Fibroblast of lung (primary cell): ENCODE measurements around the gene PLEKHJ1. TPM values are rescaled to one million over a fixed set of nuclear protein-coding genes. Genes with fewer than 3 reads are reported as not detected.

Experiments used
- DNase-seq, 2 donors: peaks; one replicate each; pipeline versions ENCODE4 v3.0.0 to v3.0.0-alpha.2; 2010; ENCODE audit warnings: low read depth in 2 of 2
- H2AFZ ChIP-seq: 2 replicates; pipeline ENCODE4 v1.5.1; 2012; ENCODE audit warnings: low read length, control low read depth, inconsistent platforms
- H3K27ac ChIP-seq: 2 replicates; pipeline ENCODE4 v1.5.1; 2011; ENCODE audit warnings: low read length, control low read depth; ENCODE audit not compliant: insufficient read depth
- H3K27me3 ChIP-seq: 2 replicates; pipeline ENCODE4 v1.5.1; 2011; ENCODE audit warnings: mild to moderate bottlenecking, low read length; ENCODE audit not compliant: control insufficient read depth, insufficient read depth
- H3K36me3 ChIP-seq: 2 replicates; pipeline ENCODE4 v1.5.1; 2011; ENCODE audit warnings: low read length; ENCODE audit not compliant: control insufficient read depth, insufficient read depth
- H3K4me1 ChIP-seq: 2 replicates; pipeline ENCODE4 v1.5.1; 2011; ENCODE audit warnings: low read length; ENCODE audit not compliant: control insufficient read depth, insufficient read depth; ENCODE audit errors: extremely low read depth
- H3K4me2 ChIP-seq: 2 replicates; pipeline ENCODE4 v1.5.1; 2011; ENCODE audit warnings: low read length, control low read depth; ENCODE audit not compliant: insufficient read depth; ENCODE audit errors: extremely low read depth
- H3K4me3 ChIP-seq, 4 experiments: fragments of 200-600 bp in 1 of 4; sonication (generic) in 1 of 4; replicated peaks in 1 of 4; 2 replicates each; pipeline ENCODE4 v1.5.1; 2011 to 2016; ENCODE audit warnings: low read length in 4 of 4, low read depth in 3 of 4, mild to moderate bottlenecking in 3 of 4, control low read depth in 2 of 4, inconsistent platforms in 1 of 4, mixed read lengths in 1 of 4; ENCODE audit not compliant: insufficient read depth in 1 of 4; ENCODE audit errors: control extremely low read depth in 1 of 4
- H3K79me2 ChIP-seq: 2 replicates; pipeline ENCODE4 v1.5.1; 2012; ENCODE audit warnings: mild to moderate bottlenecking, low read length, inconsistent platforms; ENCODE audit not compliant: control insufficient read depth, insufficient read depth
- H3K9ac ChIP-seq: 2 replicates; pipeline ENCODE4 v1.5.1; 2011; ENCODE audit warnings: mild to moderate bottlenecking, low read length, control low read depth; ENCODE audit not compliant: insufficient read depth
- H3K9me3 ChIP-seq: 2 replicates; pipeline ENCODE4 v1.5.1; 2012; ENCODE audit warnings: low read depth, low read length; ENCODE audit not compliant: control insufficient read depth, insufficient read depth
- H4K20me1 ChIP-seq: 2 replicates; pipeline ENCODE4 v1.5.1; 2011; ENCODE audit warnings: low read length; ENCODE audit not compliant: control insufficient read depth, insufficient read depth; ENCODE audit errors: extremely low read depth
- EZH2 ChIP-seq: IDR thresholded peaks from 2 replicates; pipeline ENCODE4 v1.5.1; 2012; ENCODE audit warnings: low read length, control low read depth, mild to moderate bottlenecking; ENCODE audit errors: missing control alignments
- polyA minus RNA-seq: library from RNA; depleted of rRNA, polyadenylated mRNA; stranded (reverse); fragments of >200 nt; gene quantifications from 2 replicates; pipeline ENCODE4 v1.2.3, GENCODE V29; 2011; ENCODE audit warnings: low replicate concordance
- polyA plus RNA-seq, 2 donors: library from polyadenylated mRNA; depleted of rRNA in 1 of 2; stranded (reverse) in 1 of 2; unstranded in 1 of 2; fragments of >200 nt; gene quantifications; 2 replicates each; pipeline ENCODE4 v1.2.1, GENCODE V29; 2011 to 2012; ENCODE audit warnings: missing spikeins in 1 of 2
- total RNA-seq: library from RNA; depleted of rRNA; stranded (reverse); fragments of >200 nt; gene quantifications from 2 replicates; pipeline ENCODE4 v1.2.1, GENCODE V29; 2014
- TF ChIP-seq, protein P1 (sequence below), 2 donors: IDR thresholded peaks in 1 of 2; conservative IDR thresholded peaks in 1 of 2; 1 replicate in 1 of 2; 2 replicates in 1 of 2; pipeline ENCODE4 v1.5.1; 2011 to 2012; ENCODE audit warnings: low read length in 2 of 2, control low read depth in 1 of 2, inconsistent platforms in 1 of 2, low read depth in 1 of 2, mild to moderate bottlenecking in 1 of 2

PLEKHJ1 gene, protein sequence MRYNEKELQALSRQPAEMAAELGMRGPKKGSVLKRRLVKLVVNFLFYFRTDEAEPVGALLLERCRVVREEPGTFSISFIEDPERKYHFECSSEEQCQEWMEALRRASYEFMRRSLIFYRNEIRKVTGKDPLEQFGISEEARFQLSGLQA
- 46.0 and 61.3 TPM in 2 replicates for total RNA-seq
- 34.9 and 41.3 TPM in 2 replicates for polyA plus RNA-seq
- polyA plus RNA-seq (2012), result 45.7 and 63.1 TPM in 2 replicates
- 54.4 and 130 TPM in 2 replicates for polyA minus RNA-seq

DNA sequence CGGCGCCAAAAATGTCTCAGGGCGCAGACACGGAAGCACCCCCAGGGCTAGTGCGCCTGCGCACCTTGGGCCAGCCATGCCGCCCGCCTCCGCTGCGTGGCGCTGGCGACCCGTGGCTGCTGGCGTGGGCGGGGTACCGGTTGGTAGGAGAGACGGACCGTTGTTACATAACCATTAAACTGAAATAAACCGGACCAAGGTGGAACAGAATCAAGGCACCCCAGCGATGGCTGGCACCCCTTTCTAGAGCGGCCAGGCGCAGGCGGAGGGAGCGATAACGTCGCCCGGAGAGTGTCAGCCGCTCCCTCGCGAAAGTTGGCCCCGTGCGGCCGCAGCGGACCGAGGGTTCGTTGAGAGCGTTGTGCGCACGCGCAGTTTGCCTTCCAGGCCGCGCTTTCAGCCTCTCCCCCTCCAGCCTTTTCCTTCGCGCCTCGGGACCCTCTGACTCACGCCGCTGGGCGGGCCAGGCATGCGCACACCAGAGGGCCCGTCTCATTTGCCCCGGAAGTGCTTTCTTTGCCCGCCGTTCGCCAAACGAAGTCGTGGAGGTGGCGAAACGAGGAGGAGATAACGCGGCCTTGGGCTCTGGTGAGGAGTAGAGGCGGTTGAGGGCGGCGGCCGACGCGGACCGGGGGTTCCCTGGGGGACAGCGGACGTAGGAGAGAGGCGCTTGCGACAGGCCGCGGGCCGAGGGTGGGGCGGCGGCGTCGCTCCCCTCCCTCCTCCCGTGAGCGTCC is at the start of gene PLEKHJ1, which contains the start of gene SF3A2:
Gene PLEKHJ1, minus strand, starts transcription at position 16 of the 737 bp plus-strand sequence. CDS start 81 bp downstream, outside the sequence.
Gene SF3A2, plus strand, starts transcription at position 511 of the 737 bp plus-strand sequence. CDS start 6,595 bp downstream, outside the sequence.
- Histone ChIP-seq H3K36me3 (peaks cover 18% of the 10 kb centered on the region), H3K9ac (peak within 1 kb of the TSS; percentile 88), H3K9me3 (no peaks in the 10 kb centered on the region), H3K27me3 (no peaks in the 10 kb centered on the region), H3K4me2 (peak within 1 kb of the TSS; percentile 77), H2AFZ (peak within 1 kb of the TSS; percentile 86), H3K79me2 (peaks cover 83% of the 10 kb centered on the region), H4K20me1 (peaks cover 4% of the 10 kb centered on the region), H3K27ac (peak within 1 kb of the TSS; percentile 84), H3K4me1 (peaks cover 11% of the 10 kb centered on the region), H3K4me3 (peak within 1 kb of the TSS; percentile 76 to 92 (median 86))
- DNase-seq, result peak; percentile 95 to 98
- TF ChIP-seq, protein P1, sequence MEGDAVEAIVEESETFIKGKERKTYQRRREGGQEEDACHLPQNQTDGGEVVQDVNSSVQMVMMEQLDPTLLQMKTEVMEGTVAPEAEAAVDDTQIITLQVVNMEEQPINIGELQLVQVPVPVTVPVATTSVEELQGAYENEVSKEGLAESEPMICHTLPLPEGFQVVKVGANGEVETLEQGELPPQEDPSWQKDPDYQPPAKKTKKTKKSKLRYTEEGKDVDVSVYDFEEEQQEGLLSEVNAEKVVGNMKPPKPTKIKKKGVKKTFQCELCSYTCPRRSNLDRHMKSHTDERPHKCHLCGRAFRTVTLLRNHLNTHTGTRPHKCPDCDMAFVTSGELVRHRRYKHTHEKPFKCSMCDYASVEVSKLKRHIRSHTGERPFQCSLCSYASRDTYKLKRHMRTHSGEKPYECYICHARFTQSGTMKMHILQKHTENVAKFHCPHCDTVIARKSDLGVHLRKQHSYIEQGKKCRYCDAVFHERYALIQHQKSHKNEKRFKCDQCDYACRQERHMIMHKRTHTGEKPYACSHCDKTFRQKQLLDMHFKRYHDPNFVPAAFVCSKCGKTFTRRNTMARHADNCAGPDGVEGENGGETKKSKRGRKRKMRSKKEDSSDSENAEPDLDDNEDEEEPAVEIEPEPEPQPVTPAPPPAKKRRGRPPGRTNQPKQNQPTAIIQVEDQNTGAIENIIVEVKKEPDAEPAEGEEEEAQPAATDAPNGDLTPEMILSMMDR (conservative IDR thresholded peaks at IDR 0.05 in 1 of 2, IDR thresholded peaks at IDR 0.05 in 1 of 2; ENCODE audit: low read depth in 1 of 2, low read length in 2 of 2), result peak; percentile 86 to 97
- TF ChIP-seq EZH2, result no peak

DNA sequence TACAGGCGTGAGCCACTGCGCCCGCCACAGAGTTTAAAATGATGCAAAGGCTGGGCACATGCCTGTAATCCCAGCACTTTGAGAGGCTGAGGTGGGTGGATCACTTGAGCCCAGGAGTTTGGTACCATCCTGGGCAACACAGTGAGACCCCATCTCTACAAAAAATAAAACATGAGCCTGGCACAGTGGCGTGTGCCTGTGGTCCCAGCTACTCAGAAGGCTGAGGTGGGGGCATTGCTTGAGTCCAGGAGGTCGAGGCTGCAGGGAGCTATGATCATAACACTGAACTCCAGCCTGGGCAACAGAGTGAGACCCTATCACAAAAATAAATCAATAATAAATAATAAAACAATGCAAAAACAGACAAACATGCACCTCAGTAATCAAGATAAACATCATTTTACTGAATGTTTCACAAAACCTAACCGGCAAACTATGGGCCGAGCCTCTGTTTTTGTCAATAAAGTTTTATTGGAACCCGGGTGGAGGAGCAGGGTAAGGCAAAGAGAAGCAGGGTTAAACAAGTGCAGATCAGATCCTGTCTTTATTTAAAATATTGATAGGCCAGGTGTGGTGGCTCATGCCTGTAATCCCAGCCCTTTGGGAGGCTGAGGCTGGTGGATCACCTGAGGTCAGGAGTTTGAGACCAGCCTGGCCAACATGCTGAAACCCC is 47.8 kb upstream of the PLEKHJ1 start:
- H3K4me1 ChIP-seq, result no peaks in the 10 kb centered on the region
- no peak for DNase-seq
- no peak overlapping the region for H3K9ac ChIP-seq
- no peak overlapping the region for H2AFZ ChIP-seq
- H3K27me3 ChIP-seq, result peaks cover 7% of the 10 kb centered on the region
- H3K9me3 ChIP-seq, result no peaks in the 10 kb centered on the region
- H3K4me3 ChIP-seq, result no peak overlapping the region
- no peaks in the 10 kb centered on the region for H3K79me2 ChIP-seq
- no peak overlapping the region for H3K4me2 ChIP-seq
- no peak overlapping the region for H3K27ac ChIP-seq
- H4K20me1 ChIP-seq, result no peaks in the 10 kb centered on the region
- no peaks in the 10 kb centered on the region for H3K36me3 ChIP-seq
- TF ChIP-seq, protein P1 (conservative IDR thresholded peaks at IDR 0.05 in 1 of 2, IDR thresholded peaks at IDR 0.05 in 1 of 2; ENCODE audit: low read depth in 1 of 2, low read length in 2 of 2), result no peak
- no peak for TF ChIP-seq EZH2

DNA sequence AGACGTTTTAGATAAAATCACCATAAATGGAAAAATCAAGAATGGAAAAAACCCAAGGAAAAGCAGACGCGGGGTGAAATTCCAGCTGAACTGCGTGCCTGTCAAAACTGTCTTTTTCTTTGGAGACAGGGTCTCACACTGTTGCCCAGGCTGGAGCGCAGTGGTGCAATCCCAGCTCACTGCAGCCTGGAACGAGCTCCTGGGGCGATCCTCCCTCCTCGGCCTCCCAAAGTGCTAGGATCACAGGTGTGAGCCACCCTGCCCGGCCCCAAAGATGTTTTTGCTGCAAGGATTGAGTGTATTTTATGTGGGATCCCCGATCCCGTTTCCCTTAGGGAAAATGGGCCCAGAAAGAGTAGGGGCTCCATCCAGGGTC is 46.7 kb upstream of the PLEKHJ1 start:
- Histone ChIP-seq H3K4me1 (no peaks in the 10 kb centered on the region), H4K20me1 (no peaks in the 10 kb centered on the region), H3K36me3 (no peaks in the 10 kb centered on the region), H3K27me3 (no peaks in the 10 kb centered on the region), H3K9me3 (no peaks in the 10 kb centered on the region), H3K4me3 (no peak overlapping the region), H3K79me2 (no peaks in the 10 kb centered on the region), H3K4me2 (peak overlapping the region; percentile 38), H3K27ac (no peak overlapping the region), H2AFZ (no peak overlapping the region), H3K9ac (no peak overlapping the region)
- DNase-seq, result no peak
- no peak for TF ChIP-seq EZH2
- TF ChIP-seq, protein P1 (conservative IDR thresholded peaks at IDR 0.05 in 1 of 2, IDR thresholded peaks at IDR 0.05 in 1 of 2; ENCODE audit: low read depth in 1 of 2, low read length in 2 of 2), result no peak
